ENCODE results near the gene TIMP4.

DNA sequence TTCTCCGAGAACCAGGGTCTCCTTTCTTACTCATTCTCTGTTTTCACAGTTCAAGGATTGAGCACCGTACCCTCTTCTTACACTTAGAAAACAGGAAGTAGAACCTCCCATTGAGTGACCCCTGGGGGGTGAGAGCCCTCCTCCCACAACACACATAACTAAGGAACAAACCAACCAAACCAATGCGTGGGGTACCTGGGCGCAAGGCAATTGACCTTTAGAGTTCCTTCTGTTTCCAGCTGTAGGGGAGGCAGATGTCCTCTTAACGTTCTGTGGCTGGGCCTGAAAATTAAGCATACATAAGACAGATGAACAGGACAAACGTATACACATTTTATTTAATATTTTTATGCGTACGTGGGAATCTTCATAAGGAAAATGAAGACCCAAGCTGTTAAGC, 33.5 kb upstream of the TIMP4 start:
- TF ChIP-seq, protein P1, sequence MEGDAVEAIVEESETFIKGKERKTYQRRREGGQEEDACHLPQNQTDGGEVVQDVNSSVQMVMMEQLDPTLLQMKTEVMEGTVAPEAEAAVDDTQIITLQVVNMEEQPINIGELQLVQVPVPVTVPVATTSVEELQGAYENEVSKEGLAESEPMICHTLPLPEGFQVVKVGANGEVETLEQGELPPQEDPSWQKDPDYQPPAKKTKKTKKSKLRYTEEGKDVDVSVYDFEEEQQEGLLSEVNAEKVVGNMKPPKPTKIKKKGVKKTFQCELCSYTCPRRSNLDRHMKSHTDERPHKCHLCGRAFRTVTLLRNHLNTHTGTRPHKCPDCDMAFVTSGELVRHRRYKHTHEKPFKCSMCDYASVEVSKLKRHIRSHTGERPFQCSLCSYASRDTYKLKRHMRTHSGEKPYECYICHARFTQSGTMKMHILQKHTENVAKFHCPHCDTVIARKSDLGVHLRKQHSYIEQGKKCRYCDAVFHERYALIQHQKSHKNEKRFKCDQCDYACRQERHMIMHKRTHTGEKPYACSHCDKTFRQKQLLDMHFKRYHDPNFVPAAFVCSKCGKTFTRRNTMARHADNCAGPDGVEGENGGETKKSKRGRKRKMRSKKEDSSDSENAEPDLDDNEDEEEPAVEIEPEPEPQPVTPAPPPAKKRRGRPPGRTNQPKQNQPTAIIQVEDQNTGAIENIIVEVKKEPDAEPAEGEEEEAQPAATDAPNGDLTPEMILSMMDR (IDR thresholded peaks at IDR 0.05), result no peak
- no peak for TF ChIP-seq POLR2A (IDR thresholded peaks at IDR 0.05)
